GM21737 (cell line): ENCODE results near the gene SIRT5.

Source experiments
- ATAC-seq: cut with Tn5 transposase; IDR thresholded peaks from one replicate; pipeline ENCODE4 v1.9.1; 2021; ENCODE audit warnings: mild to moderate bottlenecking, moderate library complexity; ENCODE audit not compliant: unreplicated experiment

Gene SIRT5

DNA sequence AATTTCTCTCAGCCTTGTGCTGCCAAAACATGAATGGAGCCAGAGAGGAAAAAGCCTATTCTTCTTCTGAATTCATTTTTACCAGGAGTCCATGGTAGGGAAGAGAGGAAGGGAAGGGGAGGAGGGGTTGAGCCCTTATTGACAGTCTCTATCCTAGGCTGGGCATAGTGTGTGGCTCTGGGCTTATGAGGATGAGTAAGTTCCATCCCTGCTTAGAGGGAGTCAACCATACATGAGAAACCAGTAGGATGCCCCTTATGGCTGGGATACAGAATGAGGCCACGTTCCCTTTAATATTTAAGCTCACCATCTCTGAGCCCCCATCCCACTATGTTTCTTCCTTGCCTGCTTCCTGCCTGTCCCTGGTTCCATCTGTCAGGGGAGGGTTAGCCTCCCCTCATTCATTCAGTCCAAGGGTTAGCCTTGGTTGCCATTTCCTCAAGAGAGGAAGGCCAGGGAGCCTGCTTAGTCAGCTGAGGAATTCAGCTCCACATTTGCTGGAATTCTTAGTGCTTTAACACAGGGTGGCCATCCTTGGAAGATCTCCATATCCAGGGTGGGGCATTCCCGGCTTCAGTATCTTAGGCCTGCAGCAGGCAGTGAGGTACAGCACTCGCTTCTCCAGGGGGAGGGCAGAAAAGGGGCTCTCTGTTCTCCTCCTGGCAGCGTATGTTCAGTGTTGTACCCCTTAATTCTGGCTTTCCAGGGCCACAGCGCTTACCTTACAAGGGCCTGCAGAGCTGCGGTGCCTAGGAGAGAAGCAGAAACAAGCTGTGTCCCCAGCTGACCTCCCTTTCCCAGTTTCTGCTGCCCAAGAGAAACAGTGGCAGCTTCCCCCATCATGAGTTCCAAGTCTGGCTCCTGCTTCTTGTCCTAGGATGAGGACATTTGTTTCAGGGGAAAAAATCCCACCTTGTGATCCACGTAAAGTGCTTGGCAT lies 12.5 kb downstream of the SIRT5 start:
- no peak for ATAC-seq

DNA sequence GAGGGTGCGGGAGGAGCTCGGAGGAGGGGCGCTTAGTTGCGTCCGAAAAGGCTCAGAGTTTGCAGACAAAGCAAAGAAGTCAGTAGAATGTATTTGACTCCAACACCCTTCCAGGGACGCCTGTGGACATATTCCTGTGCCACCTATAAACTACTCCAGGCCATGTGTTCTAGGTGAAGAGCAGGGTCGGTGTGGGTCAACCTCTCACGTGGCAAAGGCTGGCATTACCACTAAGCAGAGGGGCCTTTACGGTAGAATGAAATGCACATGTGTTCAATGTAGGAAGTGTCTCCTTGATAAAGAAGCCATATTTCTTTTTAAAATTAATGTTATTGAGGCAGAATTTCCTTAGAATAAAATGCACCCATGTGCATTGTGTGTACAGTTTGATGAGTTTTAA lies 15.4 kb downstream of the SIRT5 start:
- no peak for ATAC-seq

DNA sequence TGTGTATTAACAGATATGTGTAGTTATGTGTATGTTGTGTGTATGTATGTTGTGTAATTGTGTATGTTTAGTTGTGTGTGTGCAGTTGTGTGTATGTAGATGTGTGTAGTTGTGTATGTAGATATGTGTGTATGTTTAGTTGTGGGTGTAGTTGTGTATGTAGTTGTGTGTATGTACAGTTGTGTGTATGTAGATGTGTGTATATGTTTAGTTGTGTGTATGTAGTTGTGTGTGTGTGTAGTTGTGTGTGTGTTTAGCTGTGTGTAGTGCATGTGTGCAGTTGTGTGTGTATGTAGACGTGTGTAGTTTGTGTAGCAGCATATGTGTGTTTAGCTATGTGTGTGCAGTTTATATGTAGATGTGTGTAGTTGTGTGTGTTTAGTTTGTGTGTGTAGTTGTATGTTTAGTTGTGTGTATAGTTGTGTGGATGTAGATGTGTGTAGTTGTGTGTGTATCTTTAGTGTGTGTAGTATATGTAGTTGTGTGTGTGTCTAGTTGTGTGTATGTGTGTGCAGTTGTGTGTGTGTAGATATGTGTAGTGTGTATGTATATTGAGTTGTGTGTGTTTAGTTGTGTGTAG lies 16.3 kb downstream of the SIRT5 start:
- ATAC-seq: no peak

DNA sequence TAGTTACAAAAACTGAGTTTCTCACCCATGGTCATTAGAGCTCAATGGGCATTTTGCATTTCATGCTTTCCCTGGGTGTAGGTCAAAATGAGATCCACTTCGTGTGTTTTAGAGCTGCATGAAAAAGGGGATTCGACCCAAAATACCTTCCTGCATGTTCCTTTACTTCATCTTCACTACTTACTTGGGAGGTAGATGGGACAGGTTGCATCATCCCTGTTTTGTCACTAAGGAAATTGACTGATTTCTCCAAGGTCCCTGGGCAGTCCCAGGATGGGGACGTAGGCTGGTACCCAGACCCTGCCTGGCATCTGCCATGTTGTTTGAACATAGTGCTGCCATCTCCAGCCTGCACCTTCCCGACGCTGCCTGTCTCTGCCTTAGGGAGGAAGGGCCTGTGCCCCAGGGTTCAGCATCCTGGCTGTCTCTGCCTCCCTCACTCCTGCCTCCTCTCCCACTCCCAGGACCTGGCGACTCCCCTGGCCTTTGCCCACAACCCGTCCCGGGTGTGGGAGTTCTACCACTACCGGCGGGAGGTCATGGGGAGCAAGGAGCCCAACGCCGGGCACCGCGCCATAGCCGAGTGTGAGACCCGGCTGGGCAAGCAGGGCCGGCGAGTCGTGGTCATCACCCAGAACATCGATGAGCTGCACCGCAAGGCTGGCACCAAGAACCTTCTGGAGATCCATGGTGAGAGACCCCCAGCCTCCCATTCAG lies 17.0 kb downstream of the SIRT5 start:
- no peak for ATAC-seq

DNA sequence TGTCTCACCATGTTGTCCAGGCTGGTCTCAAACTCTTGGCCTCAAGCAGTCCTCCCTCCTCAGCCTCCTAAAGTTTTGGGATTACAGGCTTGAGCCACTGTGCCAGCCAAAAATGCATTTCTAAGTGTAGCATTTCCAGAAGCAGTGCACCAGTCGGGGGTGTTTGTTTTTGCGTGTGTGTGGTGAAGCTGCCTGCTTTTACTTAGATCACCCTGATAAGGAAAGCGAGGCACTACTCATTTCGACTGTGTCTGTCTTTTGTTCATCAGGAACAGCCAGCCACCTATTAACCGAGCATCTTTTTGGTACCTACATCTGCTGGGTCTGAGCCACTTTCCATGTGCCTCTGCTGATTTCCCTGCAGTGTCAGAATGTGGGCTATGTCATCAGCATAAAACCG lies 18.7 kb downstream of the SIRT5 start:
- no peak for ATAC-seq

DNA sequence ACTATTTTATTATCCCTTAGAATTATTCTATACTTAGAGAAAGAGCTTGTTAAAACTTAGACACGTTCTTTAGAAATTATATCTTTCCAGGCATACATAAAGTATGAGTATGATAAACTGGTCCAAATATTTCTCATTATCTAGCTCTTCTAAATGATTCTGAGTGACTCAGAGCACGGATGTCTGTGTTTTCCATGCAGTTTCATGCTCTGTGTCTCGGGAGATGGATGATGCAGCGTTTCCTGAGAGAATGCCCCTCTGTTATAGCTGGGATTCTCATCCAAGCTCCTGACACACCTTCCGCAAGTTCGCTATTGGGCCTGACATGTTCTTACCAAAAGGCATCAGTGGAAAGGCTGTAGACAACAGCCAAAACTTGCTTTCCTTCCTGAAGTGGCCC lies 19.3 kb downstream of the SIRT5 start:
- no peak for ATAC-seq

DNA sequence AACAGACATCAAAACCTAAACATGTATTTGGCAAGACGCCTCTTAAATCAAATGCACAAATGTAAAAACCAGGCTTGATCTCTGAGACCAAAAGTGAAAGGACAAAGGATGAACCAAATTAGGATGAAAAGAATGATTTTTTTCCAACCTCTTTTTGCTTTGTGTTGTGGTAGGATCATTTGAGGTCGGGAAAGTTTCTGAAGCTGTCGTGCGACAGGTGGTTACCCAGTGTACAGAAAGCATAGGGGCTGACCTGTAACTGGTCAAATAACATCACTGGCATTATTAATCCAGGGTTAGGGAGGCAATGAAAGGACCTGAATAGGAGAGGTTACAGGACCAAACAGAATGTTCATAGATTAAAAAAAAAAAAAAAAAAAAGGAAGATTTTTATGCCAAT lies 22.7 kb downstream of the SIRT5 start:
- no peak for ATAC-seq

DNA sequence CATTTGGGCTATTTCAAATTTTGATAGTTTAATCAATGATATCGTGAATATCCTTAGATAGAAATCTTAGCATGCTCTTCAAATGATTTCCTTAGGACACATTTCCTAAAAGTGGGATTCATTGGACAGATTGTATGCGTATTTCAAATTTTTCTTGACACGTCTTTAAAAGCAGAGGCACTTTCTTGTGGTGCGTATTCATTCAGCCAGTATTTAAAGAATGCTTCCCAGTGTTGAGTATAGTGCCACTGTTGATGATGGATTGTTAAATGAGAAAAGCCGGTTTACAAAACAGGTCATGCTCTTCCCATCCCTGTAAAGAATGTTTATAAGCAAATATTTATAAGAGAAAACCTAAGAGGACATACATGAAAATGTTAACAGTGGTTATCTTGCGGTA lies 25.6 kb downstream of the SIRT5 start:
- no peak for ATAC-seq

DNA sequence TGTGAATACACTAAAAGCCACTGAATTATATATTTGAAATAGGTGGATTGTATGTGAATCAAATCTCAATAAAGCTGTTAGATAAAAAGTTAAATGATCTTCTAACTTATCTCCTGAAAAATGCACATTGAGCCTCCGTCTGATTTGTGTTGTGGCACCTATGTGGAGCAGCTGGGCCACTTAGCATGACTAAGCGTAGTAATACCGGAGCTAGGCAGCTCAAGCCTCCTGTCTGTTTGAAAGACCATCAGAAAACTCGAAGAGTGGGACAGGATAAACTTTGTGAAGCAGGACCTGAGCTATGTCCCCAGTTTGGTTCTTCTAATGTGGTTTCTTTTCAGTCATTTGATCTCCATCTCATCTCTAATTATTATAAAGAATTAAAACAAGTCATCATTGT lies 29.7 kb downstream of the SIRT5 start:
- ATAC-seq: no peak

DNA sequence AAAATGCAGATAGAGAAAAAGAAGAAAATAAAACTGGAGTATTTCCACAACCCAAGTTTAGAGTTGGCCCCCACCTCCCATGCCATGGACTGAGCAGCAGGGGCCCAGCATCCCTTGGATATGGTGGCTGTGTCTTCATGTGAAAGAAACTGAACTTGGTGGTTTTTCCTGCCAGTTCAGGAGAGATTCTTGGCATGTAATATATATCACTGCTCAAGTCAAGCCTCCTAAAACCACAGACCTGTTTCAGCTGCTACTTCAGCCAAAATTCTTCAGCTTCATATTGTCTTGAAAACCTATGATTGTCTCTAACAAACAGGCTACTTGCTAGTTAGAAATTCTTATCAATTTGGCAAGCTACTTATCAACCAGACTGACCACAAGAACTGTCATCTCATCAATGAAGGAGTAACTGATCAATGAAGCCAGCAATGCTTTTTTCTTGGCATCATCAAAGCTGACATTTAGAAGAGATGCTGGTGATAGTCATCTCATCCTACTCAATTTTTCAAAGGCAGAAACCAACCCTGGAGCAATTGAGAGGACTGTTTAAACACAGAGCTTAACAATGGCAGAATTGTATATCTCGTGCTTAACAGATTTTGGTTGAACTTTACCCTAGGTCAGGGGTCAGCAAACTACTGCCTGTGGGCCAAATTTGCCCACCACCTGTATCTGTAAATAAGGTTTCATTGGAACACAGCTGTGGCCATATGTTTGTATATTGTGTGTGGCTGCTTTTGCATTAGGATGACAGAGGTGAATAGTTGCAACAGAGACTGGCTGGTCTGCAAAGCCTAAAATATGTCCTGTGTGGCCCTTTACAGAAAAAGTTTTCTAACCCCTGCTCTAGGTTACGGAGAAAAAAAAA lies 30.4 kb downstream of the SIRT5 start:
- ATAC-seq: no peak

DNA sequence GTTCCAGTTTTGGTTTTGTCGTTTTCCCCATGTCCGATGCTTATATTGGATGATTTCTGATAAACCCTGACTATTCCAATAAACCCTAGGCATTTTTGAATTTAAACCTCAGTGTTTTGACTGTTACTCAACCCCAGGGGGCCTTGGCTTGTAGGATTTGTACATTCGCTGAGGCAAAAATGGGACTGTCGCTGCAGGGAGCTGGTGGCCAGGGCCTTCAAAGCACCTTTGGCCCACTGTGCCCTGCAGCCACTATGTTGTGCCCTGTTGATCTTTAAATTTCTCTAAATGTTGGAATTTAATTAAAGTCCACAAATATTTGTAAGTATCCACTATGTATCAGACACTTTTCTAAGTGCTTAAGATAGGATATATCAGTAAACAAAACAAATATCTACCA lies 31.2 kb downstream of the SIRT5 start:
- no peak for ATAC-seq

DNA sequence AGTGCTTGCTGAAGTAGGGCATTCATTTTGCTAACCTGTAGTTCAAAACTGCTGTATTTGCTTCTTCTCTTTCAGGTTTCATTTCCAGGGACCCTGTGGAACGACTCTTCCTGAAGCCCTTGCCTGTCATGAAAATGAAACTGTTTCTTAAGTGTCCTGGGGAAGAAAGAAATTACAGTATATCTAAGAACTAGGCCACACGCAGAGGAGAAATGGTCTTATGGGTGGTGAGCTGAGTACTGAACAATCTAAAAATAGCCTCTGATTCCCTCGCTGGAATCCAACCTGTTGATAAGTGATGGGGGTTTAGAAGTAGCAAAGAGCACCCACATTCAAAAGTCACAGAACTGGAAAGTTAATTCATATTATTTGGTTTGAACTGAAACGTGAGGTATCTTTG lies 37.3 kb downstream of the SIRT5 start:
- ATAC-seq: no peak

DNA sequence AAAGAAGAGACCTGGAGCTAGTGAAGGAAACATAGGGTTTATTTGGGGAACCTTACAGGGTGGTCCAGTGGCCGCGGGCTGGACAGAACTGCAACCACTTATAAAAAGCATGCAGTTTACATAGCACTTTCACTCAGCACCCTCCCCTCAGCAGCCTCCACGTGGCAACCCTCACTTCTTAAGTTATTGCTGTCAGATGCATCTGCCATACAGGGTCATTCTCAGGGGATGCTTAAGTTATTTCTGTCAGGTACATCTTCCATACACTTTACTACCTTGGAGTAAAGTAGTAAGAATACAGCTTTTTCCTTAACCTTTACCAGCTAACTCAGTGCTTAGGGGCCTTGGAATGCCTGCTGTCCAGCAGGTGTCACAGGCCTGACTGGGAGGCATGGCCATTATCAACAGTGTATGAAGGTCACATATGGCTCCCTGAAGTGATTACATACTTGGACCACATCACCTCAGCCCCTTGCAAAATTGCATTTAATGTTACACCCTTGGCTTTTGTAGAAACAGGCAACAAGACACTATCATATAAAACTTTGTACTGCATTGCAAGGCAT lies 38.7 kb downstream of the SIRT5 start:
- ATAC-seq: no peak

DNA sequence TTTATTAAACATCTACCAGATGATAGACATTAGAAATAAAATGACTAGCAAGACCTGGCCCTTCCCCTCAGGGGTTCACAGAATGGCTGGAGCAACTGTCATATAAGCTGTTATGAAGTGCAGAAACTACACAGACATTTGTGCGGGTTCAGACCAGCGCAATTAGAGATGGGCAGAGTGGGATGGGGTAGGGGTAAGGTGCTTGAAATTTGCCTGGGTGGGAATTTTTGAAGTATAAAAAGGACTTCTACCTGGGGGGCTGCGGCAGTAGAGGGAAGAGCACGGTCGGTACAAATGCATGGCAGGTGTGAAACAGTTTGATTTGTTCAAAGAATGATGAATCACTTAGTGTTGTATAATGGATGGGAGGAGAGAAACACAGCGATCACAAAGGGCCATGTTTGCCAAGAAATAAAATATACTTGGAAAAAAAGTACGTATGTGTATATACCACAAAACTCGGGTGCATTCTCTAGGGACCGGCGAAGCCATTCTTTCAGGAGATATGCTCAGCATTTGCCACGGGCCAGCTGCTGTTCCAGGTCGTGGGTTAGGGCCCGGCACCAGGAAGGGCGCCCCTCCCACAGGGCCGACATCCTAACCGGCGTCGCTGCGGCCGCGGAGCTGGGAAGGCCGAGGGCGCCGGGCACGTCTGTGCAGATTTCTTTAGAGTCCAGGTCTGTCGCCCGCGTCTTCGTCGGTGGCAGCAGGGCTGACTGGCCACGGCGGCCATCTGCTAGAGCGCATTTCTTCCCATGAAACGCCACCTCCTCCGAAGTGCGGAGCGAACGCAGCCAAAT lies 39.9 kb downstream of the SIRT5 start:
- ATAC-seq: peak; percentile 26

DNA sequence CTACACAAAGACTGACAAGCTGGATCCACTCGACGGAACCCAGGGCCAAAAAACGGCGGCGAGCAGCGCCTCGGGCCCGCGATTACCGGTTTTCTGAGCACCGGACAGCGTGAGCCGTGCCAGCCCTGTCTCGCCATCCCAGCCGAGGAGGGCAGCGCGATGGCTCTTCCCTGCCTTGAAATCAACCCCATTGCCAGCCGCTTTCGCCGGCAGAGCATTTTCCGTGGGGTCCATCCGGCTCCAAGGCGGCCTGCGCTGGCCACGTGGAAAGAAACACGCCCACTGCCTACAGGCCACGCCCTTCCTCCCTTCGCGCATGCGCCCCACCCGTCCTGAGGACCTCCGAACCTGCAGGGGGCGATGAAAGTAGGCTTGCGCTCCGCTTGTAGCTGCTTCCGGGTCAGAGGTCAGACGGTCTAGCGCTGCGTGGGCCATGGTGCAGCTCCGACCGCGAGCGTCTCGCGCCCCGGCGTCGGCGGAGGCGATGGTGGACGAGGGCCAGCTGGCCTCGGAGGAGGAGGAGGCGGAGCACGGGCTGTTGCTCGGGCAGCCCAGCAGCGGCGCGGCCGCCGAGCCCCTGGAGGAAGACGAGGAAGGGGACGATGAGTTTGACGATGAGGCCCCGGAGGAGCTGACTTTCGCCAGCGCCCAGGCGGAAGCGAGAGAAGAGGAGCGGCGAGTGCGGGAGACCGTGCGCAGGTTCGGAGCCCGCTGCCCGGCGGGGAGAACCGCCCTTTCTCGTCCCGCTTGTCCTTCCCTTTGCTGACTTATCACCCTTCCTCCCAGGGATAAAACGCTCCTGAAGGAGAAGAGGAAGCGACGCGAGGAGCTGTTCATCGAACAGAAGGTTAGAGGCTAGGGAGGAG lies 40.8 kb downstream of the SIRT5 start, which contains the start of gene NOL7:
TSS of gene NOL7 (plus strand) at position 410 of the 866 bp plus-strand sequence. CDS start at position 434, 24 bp downstream.
- ATAC-seq: peak; percentile 89

DNA sequence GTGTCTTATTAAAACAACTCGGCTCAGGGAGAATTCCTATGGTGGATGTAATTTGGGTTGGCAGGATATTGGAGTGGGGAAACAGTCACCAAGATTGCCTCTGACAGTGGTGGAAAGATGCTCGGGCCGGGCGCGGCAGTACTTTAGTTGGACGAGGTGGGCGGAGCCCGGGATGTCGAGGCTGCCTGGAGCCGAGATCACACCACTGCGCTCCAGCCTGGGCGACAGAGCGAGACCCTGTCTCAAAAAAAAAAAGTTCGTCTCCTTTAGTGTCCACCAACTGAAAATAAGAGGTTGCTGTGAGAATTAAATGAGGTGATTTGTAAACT lies 41.4 kb downstream of the SIRT5 start:
- ATAC-seq: no peak

DNA sequence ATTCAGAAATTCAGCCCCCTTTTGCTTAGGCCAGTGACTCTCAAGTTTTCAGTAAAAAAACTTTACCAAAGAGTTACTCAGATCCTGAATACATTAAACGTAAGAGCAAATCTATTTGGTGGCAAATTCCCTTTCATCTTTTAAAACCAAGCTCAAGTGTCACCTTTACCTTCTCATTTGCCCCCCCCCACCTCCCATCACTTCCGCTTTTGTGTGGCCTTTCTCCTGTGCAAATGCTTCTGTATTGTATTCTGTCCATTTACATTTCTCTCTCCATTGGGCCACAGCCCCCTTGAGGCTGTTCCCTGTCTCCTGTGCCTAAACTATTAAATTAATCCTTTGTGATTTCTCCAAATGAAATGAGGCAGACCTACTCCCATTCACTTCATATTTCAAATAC lies 42.7 kb downstream of the SIRT5 start:
- no peak for ATAC-seq

DNA sequence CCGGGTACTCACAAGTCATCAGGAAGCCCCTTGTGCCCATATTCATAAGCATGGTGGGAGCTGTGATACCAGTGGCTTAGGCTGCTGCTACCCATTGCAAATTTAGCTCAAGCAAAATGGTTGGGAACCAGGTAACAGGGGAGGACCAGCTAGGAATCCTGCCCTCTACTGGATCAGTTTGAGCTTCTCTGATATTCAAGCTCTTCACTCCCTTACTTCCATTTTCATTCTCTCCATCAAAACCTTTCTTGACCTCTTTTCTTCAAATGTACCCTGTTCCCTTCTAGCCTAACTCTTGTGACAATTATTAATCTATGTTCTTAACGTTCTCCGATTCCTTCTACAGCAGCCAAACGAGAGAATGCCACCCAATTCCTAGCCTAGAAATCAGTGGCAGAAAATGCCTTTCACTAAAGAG lies 50.5 kb downstream of the SIRT5 start:
- ATAC-seq: no peak
